ENCODE measurements around the gene ARHGAP29. TPM values are rescaled to one million over a fixed set of nuclear protein-coding genes. Genes with fewer than 3 reads are reported as not detected.

The ARHGAP29 gene
- polyA plus RNA-seq, 2 of the 4 experiments (the other 2 are of a cell fraction) = 14.3 to 29.7 TPM

DNA sequence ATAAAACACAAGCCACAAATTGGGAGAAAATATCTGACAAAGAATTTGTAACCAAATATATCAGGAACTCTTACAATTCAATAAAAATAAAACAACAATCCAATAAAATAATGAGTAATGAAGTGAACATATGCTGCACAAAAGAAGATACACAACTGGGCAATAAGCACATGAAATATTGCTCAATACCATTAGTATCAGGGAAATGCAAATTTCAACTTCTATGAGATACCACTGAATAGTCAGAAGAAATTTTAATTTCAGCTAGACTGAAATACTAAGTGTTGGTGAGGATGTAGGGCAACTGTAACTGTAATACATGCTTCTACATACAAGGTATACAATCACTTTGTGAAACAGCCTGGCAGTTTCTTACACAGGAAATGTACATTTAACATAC lies 7.4 kb upstream of the ARHGAP29 start:
- CTCF ChIA-PET = interaction anchor here (2.7 kb wide), 1 partner anchor 91 kb away, joined by 6 read pairs; no protein-coding TSS in a partner anchor
- peak overlapping the region; percentile 94; the same call in 2 of the 3 replicates for H3K4me2 ChIP-seq
- TF ChIP-seq FOSL2 (IDR thresholded peaks at IDR 0.05) (no peak), FOSL2 (CRISPR knock-in tag; IDR thresholded peaks at IDR 0.05) (no peak), CBX8 (IDR thresholded peaks at IDR 0.05) (no peak), SMC3 (IDR thresholded peaks at IDR 0.05) (no peak), CHD4 (IDR thresholded peaks at IDR 0.05; ENCODE audit: borderline replicate concordance) (no peak), CEBPB (IDR thresholded peaks at IDR 0.05) (peak in 1 of 2 experiments; percentile 47; a peak in 1 of 4 replicates)
- no peak overlapping the region for H3K27ac ChIP-seq
- no peak overlapping the region for H3K4me3 ChIP-seq
- POLR2A ChIA-PET = no interaction called here
- FAIRE-seq = no peak
- no peak for DNase-seq (ENCODE audit: low read depth in 1 of 2, low spot score in 1 of 2)
- no peak for ATAC-seq
- H3K9me3 ChIP-seq = peaks cover 7% of the 10 kb centered on the region; the same call in 2 of the 3 replicates
- peaks cover 28% of the 10 kb centered on the region for H3K4me1 ChIP-seq

GRCh38 chr1:94243665-94244064 lies 6.3 kb upstream of the ARHGAP29 start:
- ChIA-PET CTCF (interaction anchor here (0.6 to 2.7 kb wide), 5 partner anchors 11 to 199 kb away, joined by 3 to 6 read pairs (median 4); no protein-coding TSS in a partner anchor), POLR2A (no interaction called here)

More at GRCh38 chr1:94243665-94244064, 6.3 kb upstream of the ARHGAP29 start:
- no peak for ATAC-seq
- no peak for DNase-seq (ENCODE audit: low read depth in 1 of 2, low spot score in 1 of 2)
- Histone ChIP-seq H3K4me2 (no peak overlapping the region; the same call in 2 of the 3 replicates), H3K27ac (no peak overlapping the region), H3K4me3 (no peak overlapping the region), H3K9me3 (peaks cover 7% of the 10 kb centered on the region; the same call in 2 of the 3 replicates), H3K4me1 (peaks cover 33% of the 10 kb centered on the region)
- WGBS (ENCODE audit: missing lambda C conversion rate) = 93% methylated on average over 2 of the region's 2 CpGs
- no peak for TF ChIP-seq GATA3 (IDR thresholded peaks at IDR 0.05; ENCODE audit: borderline replicate concordance)
- TF ChIP-seq FOXS1 (CRISPR knock-in tag; IDR thresholded peaks at IDR 0.05) = no peak
- no peak for TF ChIP-seq ZC3H11A (IDR thresholded peaks at IDR 0.05)
- TF ChIP-seq, protein P1, sequence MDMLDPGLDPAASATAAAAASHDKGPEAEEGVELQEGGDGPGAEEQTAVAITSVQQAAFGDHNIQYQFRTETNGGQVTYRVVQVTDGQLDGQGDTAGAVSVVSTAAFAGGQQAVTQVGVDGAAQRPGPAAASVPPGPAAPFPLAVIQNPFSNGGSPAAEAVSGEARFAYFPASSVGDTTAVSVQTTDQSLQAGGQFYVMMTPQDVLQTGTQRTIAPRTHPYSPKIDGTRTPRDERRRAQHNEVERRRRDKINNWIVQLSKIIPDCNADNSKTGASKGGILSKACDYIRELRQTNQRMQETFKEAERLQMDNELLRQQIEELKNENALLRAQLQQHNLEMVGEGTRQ (IDR thresholded peaks at IDR 0.05) = no peak
- TF ChIP-seq PBX3 (IDR thresholded peaks at IDR 0.05) = no peak
- TF ChIP-seq HOXB5 (CRISPR knock-in tag; IDR thresholded peaks at IDR 0.05) = no peak
- no peak for TF ChIP-seq SMC3 (IDR thresholded peaks at IDR 0.05)
- no peak for TF ChIP-seq ZFP36 (IDR thresholded peaks at IDR 0.05; ENCODE audit: borderline replicate concordance, partially characterized antibody)
- TF ChIP-seq E2F6 (IDR thresholded peaks at IDR 0.05; ENCODE audit: borderline replicate concordance, low read depth) = no peak
- TF ChIP-seq BHLHE40 (IDR thresholded peaks at IDR 0.05; ENCODE audit: low read depth, low read length) = no peak
- no peak for TF ChIP-seq HES2 (IDR thresholded peaks at IDR 0.05)
- no peak for TF ChIP-seq ZSCAN20 (CRISPR knock-in tag; IDR thresholded peaks at IDR 0.05)
- no peak for TF ChIP-seq JUN (IDR thresholded peaks at IDR 0.05)
- no peak for TF ChIP-seq EP300 (IDR thresholded peaks at IDR 0.05)
- TF ChIP-seq PHF8 (IDR thresholded peaks at IDR 0.05; ENCODE audit: borderline replicate concordance, low read depth) = no peak
- no peak for TF ChIP-seq ATOH8 (CRISPR knock-in tag; IDR thresholded peaks at IDR 0.05; ENCODE audit: low read depth)
- TF ChIP-seq, protein P2, sequence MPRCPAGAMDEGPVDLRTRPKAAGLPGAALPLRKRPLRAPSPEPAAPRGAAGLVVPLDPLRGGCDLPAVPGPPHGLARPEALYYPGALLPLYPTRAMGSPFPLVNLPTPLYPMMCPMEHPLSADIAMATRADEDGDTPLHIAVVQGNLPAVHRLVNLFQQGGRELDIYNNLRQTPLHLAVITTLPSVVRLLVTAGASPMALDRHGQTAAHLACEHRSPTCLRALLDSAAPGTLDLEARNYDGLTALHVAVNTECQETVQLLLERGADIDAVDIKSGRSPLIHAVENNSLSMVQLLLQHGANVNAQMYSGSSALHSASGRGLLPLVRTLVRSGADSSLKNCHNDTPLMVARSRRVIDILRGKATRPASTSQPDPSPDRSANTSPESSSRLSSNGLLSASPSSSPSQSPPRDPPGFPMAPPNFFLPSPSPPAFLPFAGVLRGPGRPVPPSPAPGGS (IDR thresholded peaks at IDR 0.05) = no peak
- FAIRE-seq = no peak
